Nephron (organoid): ENCODE measurements around the gene LGR6.
A peak's percentile ranks its signal among the peaks of the same experiment; 100 is the strongest.

ENCODE experiments used
- H3K27ac Mint-ChIP-seq, 3 experiments: 2 replicates each; pipeline ENCODE4 v1.8.0; 2020; ENCODE audit warnings: mixed read lengths in 3 of 3, mild to moderate bottlenecking in 2 of 3, moderate library complexity in 1 of 3
- H3K27me3 Mint-ChIP-seq: 2 replicates; pipeline ENCODE4 v1.8.0; 2021; ENCODE audit warnings: low read depth, mild to moderate bottlenecking, moderate library complexity, mixed read lengths
- H3K36me3 Mint-ChIP-seq: 2 replicates; pipeline ENCODE4 v1.8.0; 2020; ENCODE audit warnings: low read depth, mixed read lengths
- H3K4me1 Mint-ChIP-seq: 2 replicates; pipeline ENCODE4 v1.8.0; 2020; ENCODE audit warnings: mixed read lengths
- H3K4me3 Mint-ChIP-seq, 3 experiments: 2 replicates each; pipeline ENCODE4 v1.8.0; 2020; ENCODE audit warnings: mild to moderate bottlenecking in 3 of 3, mixed read lengths in 3 of 3, moderate library complexity in 2 of 3
- H3K9me3 Mint-ChIP-seq: 2 replicates; pipeline ENCODE4 v1.8.0; 2020; ENCODE audit warnings: mixed read lengths
- CTCF ChIP-seq, 3 experiments: fragments of 200-600 bp; sonication (generic); IDR thresholded peaks; one replicate each; pipeline ENCODE4 v1.5.0; 2021; ENCODE audit warnings: antibody characterized with exemption in 3 of 3; ENCODE audit not compliant: unreplicated experiment in 3 of 3

The LGR6 gene

GRCh38 chr1:202208351-202208857, 14.8 kb downstream of the LGR6 start:
- no peaks in the 10 kb centered on the region for H3K9me3 Mint-ChIP-seq
- H3K36me3 Mint-ChIP-seq, result no peaks in the 10 kb centered on the region
- TF ChIP-seq CTCF (IDR thresholded peaks at IDR 0.05; ENCODE audit: unreplicated experiment in 3 of 3), result no peak
- peaks cover 41% of the 10 kb centered on the region for H3K27me3 Mint-ChIP-seq
- no peak overlapping the region for H3K4me3 Mint-ChIP-seq
- peaks cover 13% of the 10 kb centered on the region for H3K4me1 Mint-ChIP-seq
- no peak overlapping the region for H3K27ac Mint-ChIP-seq

- peaks cover 21% of the 10 kb centered on the region for H3K4me1 Mint-ChIP-seq
- no peak for TF ChIP-seq CTCF (IDR thresholded peaks at IDR 0.05; ENCODE audit: unreplicated experiment in 3 of 3)
- no peaks in the 10 kb centered on the region for H3K9me3 Mint-ChIP-seq
- H3K4me3 Mint-ChIP-seq, result no peak overlapping the region
- peaks cover 59% of the 10 kb centered on the region for H3K27me3 Mint-ChIP-seq
- H3K36me3 Mint-ChIP-seq, result no peaks in the 10 kb centered on the region
- H3K27ac Mint-ChIP-seq, result no peak overlapping the region
Observed at GRCh38 chr1:202210385-202210784, 16.8 kb downstream of the LGR6 start.

GRCh38 chr1:202210969-202211368, 17.4 kb downstream of the LGR6 start:
- H3K4me3 Mint-ChIP-seq, result no peak overlapping the region
- no peak overlapping the region for H3K27ac Mint-ChIP-seq
- TF ChIP-seq CTCF (IDR thresholded peaks at IDR 0.05; ENCODE audit: unreplicated experiment in 3 of 3), result no peak

GRCh38 chr1:202212787-202213186, 19.2 kb downstream of the LGR6 start:
- H3K27me3 Mint-ChIP-seq, result peaks cover 82% of the 10 kb centered on the region
- H3K27ac Mint-ChIP-seq, result no peak overlapping the region
- TF ChIP-seq CTCF (IDR thresholded peaks at IDR 0.05; ENCODE audit: unreplicated experiment in 3 of 3), result no peak
- H3K36me3 Mint-ChIP-seq, result no peaks in the 10 kb centered on the region
- H3K4me3 Mint-ChIP-seq, result peak overlapping the region in 1 of 3 experiments; percentile 4
- H3K4me1 Mint-ChIP-seq, result peaks cover 17% of the 10 kb centered on the region
- no peaks in the 10 kb centered on the region for H3K9me3 Mint-ChIP-seq

More at GRCh38 chr1:202210969-202211368, 17.4 kb downstream of the LGR6 start:
- peaks cover 21% of the 10 kb centered on the region for H3K4me1 Mint-ChIP-seq
- peaks cover 65% of the 10 kb centered on the region for H3K27me3 Mint-ChIP-seq
- H3K9me3 Mint-ChIP-seq, result no peaks in the 10 kb centered on the region
- no peaks in the 10 kb centered on the region for H3K36me3 Mint-ChIP-seq

- Mint-ChIP-seq H3K27me3 (peaks cover 84% of the 10 kb centered on the region), H3K4me3 (peak overlapping the region; percentile 68 to 77 (median 72)), H3K9me3 (no peaks in the 10 kb centered on the region), H3K4me1 (peaks cover 13% of the 10 kb centered on the region), H3K27ac (no peak overlapping the region), H3K36me3 (no peaks in the 10 kb centered on the region)
- TF ChIP-seq CTCF (IDR thresholded peaks at IDR 0.05; ENCODE audit: unreplicated experiment in 3 of 3), result peak; percentile 23 to 35 (median 31)
Observed at GRCh38 chr1:202213361-202214088, 19.9 kb downstream of the LGR6 start.
